Stimulated activated CD8-positive, alpha-beta memory T cell treated with anti-CD3 and anti-CD28 coated beads, Interleukin-15, amount 100 ng/mL, for 48 hours (primary cell): ENCODE results near the gene TULP4.
"Not testable (repeated sequence)": the region's sequence is repeated elsewhere in the genome, so short reads cannot be mapped to it uniquely, and the experiment has no call there.

Experiments used
- DNase-seq, 2 donors: peaks; one replicate each; pipeline ENCODE4 v3.0.0-alpha.2; 2020; ENCODE audit warnings: low read depth in 2 of 2

The TULP4 gene

GRCh38 chr6:158524311-158524710 is 212.0 kb downstream of the TULP4 start:
- DNase-seq, result no peak

GRCh38 chr6:158527858-158528257 is 215.6 kb downstream of the TULP4 start:
- DNase-seq, result not testable (repeated sequence)

DNA sequence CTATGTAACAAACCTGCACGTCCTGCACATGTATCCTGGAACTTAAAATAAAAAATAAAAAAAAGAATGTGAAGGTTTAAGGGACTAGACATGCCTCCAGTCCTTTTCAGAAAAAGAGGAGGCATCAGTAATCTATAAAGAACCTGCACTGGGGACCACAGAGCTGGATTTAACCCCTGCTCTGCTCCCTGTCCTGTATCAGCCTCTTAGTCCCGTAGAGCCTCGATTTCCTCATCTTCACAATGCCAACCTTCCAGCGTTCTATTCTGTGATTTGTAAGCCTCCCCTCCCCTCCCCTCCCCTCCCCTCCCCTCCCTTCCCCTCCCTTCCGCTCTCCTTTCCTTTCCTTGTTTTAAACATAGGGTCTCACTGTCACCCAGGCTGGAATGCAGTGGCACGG is 216.6 kb downstream of the TULP4 start:
- DNase-seq, result no peak

DNA sequence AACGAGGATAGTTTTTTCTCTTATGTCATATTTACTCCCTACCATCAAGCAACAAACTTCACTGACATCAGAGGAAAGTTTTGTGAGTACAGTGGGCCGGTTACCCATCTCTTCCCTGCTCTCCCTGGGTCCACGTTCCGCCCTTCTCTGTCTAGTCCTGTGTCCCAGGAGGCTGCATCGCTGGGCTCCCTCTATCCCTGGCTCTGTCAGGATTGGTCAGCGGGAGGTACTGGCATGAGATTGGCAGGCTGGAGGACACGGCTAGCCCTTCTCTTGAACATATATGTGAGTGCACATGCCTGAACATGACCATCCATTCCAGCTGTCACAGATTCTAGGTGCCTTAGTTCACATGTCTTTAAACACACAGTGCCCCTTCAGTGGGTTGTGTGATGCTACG is 217.4 kb downstream of the TULP4 start:
- no peak for DNase-seq

GRCh38 chr6:158531566-158531965 is 219.3 kb downstream of the TULP4 start:
- DNase-seq, result no peak

GRCh38 chr6:158531970-158532369 is 219.7 kb downstream of the TULP4 start:
- no peak for DNase-seq

DNA sequence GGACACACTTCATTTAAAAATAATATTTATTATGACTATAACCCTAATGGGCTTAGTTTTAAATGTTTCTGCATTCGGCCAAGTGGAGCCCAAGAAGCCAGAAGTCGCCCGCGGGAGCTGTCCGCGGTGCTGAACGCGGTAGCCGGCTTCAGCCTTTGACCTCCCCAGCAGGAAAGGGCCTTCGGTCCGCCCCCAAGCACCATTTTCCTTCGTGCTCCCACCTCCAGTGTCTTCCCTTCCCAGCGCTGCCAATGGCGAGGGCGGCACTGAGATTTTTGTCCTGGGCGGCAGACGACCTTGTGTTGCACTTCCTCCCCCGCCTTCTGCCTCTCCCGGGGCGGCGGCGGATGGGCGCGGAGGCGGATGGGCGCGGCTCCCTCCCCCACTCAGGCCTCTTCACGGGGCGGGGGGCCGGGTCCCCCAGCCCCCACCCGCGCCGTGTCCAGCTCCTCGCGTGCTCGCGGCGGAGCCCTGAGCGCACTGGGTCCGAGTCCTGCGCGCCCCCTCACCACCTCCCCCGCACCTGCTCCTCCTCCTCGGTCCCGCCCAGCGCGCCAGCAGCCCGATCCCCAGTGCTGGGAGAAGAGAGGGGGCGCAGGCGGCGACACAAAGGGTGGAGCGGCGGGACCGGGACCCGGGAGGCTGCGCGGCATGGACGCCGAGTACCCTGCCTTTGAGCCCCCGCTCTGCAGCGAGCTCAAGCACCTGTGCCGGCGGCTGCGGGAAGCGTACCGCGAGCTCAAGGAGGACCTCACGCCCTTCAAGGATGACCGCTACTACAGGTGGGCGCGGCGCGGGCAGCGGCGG is 224.0 kb downstream of the TULP4 start:
- peak; percentile 38 to 45 for DNase-seq

- no peak for DNase-seq
Observed at GRCh38 chr6:158536891-158537798, 224.9 kb downstream of the TULP4 start.

DNA sequence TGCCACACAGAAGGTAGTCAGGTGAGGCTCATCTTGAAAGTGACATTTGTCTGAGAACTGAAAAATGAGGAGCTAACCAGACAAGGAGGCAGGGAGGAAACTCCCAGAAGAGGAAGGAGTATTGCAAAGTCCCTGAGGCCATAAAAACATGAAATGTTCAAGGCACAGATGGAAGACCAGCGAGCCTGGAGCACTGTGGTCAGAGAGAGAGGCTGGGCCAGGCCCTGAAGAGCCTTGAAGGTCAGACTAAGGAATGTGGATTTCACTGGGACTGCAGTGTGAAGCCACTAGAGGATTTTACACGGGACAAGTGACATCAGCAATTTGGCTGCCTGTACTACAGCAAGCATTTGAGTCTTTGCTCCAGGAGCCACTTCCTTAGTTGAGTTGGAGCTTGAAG is 226.5 kb downstream of the TULP4 start:
- no peak for DNase-seq

- DNase-seq, result no peak
Observed at GRCh38 chr6:158539413-158539812, 227.1 kb downstream of the TULP4 start.

DNA sequence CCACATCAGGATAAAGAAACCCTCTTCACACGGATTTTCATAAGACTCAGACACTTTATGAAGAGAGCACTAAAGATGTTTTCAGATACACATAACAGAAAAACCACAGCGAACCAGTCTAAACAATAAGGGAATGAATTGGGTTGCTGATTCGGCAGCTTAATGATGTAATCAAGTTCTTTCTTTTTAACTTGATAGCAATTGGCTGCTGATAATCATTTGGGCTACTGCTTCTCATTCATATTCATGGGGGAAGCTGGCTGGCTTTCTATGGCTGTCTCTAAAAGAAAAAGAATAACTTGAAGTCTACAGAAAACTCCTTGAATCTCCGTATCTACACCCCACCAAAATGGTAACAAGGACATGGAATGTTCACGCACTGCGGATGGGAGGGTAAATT is 227.6 kb downstream of the TULP4 start:
- no peak for DNase-seq

GRCh38 chr6:158543606-158544185 is 231.4 kb downstream of the TULP4 start:
- DNase-seq, result no peak

GRCh38 chr6:158544428-158544827 is 232.2 kb downstream of the TULP4 start:
- DNase-seq, result no peak

DNA sequence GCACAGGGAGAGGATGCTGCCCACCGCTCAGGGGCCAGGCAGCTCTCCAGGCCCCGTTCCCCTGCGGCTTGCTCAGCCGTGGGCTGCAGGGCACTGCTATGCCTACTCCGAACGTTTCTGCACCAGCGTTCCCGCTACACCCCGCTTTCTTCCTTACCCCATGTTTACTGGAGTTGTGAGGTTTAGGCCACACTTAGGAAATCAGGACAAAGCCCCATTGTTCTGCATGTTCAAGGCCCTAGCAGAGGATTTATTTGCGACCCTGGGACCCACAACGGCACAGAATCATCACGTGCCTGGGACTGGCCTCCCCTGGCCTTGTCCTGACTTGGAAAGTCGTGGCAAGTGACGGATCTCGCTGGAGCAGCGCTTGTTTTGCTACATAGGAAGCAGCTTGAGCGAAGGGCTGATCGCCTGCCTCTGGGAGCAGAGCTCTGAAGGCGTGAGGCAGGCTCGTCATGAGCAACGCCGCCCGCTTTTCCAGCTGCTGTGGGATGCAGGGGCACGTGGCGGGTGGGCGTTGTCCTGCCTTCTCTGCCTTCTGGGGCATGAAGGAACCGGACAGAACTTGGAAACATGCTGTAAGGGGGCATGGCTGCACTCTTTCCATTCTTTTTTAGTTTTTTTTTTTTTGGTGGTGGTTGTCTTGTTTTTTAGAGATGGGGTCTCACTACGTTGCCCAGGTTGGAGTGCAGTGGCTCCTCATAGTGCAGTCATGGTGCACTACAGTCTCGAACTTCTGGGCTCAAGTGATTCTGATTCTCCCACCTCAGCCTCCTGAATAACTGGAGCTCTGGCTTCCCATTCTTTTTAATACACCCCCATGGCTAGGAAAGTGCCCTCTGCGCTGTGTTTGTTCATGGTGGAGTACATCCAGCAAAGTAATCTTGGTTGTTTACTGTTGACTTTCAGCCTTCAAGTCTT is 233.0 kb downstream of the TULP4 start:
- no peak for DNase-seq

GRCh38 chr6:158548418-158549161 is 236.3 kb downstream of the TULP4 start:
- DNase-seq, result no peak

GRCh38 chr6:158552055-158552795 is 240.0 kb downstream of the TULP4 start:
- DNase-seq, result no peak

GRCh38 chr6:158552796-158553138 is 240.5 kb downstream of the TULP4 start:
- no peak for DNase-seq

- no peak for DNase-seq
Observed at GRCh38 chr6:158554611-158555361, 242.5 kb downstream of the TULP4 start.

- DNase-seq, result no peak
Observed at GRCh38 chr6:158556113-158556512, 243.8 kb downstream of the TULP4 start.
